HG03039 (cell line): ENCODE results near the gene TINCR.
"Not testable (repeated sequence)": the region's sequence is repeated elsewhere in the genome, so short reads cannot be mapped to it uniquely, and the experiment has no call there.

Experiments
- ATAC-seq: cut with Tn5 transposase; IDR thresholded peaks from one replicate; pipeline ENCODE4 v1.9.1; 2021; ENCODE audit warnings: mild to moderate bottlenecking, moderate library complexity; ENCODE audit not compliant: unreplicated experiment

TINCR gene

GRCh38 chr19:5561559-5561958 lies 6.2 kb downstream of the TINCR start:
- no peak for ATAC-seq

DNA sequence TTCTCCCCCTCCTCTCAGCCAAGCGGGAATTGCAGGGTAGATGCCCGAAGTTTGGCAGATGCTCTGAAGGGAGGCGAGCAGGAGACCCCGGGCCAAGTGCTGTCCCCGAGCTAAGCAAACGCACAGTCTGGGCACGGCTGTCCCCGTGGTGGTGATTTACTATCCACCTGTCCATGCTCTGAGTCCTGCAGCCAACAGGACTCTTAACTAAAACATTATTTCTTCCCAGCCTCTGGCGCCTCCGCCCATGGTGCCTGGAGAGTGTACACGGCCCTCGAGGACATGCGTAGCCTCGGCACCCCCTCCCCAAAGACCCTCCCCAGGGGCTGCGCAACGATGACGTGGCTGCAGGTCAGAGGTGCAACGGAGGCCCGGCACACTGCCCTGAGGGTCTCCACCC lies 7.6 kb downstream of the TINCR start:
- ATAC-seq: no peak

GRCh38 chr19:5559804-5560133 lies 8.0 kb downstream of the TINCR start:
- no peak for ATAC-seq

DNA sequence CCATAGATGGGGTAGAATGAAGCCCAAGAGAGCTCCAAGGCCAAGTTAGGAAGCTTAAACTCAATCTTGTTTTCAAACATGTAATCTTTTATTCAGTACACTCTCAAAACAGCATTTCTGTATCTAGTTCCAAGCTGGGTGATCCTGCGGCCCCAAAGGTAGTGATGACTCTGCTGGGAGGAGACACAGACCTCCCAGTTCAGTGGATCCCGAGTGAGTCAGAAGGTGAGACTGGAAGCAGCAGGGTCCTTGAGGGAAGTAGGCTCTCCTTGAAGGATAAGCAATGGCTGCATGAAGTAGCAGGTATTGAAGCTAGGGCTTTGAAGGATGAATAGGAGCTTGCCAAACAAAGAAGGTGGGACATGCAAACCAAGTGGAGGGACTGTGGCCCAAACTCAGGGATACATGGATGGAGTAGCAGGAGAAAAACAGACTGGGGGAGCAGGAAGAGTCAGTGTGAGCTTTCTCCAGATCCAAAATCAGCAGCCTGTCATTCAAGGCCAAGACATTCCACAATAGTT lies 9.6 kb downstream of the TINCR start:
- no peak for ATAC-seq

- ATAC-seq: no peak
Measured at GRCh38 chr19:5557691-5558090, 10.1 kb downstream of the TINCR start.

DNA sequence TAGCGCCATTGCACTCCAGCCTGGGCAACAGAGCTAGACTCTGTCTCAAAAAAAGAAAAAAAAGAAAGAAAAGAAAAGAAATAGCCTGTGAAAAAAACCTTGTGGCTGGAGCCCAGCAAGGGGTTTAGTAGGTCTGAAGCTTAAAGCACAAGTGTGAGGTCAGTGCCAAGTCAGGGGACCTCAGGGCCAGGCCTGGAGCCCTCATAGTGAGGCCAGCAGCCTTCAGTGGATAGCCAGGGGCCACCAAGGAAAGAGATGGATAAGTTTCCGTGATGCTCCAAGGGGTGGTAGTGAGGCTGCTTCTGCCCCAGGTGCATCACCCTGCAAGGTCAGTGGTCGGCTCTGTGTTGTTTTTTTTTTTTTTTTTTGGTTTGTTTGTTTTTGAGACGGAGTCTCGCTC lies 12.9 kb downstream of the TINCR start:
- no peak for ATAC-seq

DNA sequence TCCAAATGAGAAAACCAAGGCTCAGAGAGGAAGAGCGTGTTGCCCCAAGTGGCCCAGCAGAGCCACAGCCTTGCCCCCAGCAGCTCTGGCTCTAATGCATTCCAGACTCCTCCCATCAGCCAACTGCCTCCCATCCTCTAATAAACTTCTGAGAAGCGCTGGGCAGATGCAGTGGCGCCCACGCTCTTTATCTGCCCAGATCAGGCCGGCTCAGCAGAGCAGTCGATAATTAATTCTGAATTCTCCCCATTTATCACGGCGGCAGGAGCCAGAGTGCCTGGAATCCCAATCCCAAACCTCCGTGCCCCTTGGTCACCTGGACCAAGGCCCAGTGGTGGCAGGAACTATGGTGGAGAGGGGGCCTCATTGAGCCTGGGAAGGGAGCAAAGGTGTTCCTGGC lies 13.9 kb downstream of the TINCR start:
- no peak for ATAC-seq

DNA sequence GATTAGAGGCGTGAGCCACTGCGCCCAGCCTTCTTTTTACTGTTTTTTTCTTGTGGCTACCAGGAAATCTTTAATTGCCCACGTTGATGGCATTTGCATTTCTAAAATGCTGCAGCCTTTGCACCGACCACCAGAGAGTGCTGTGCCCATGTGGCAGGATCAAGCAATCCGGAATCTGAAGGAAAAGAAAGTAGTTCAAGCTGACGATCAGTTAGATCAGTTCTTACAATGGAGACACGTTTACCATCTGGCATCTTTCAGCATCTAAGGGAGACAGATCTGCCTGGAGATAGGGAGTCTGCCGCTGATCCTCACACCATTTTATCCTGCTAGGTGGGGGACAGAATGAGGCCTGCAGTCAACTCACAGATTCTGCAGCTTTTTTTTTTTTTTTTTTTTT lies 19.9 kb downstream of the TINCR start:
- ATAC-seq: no peak

DNA sequence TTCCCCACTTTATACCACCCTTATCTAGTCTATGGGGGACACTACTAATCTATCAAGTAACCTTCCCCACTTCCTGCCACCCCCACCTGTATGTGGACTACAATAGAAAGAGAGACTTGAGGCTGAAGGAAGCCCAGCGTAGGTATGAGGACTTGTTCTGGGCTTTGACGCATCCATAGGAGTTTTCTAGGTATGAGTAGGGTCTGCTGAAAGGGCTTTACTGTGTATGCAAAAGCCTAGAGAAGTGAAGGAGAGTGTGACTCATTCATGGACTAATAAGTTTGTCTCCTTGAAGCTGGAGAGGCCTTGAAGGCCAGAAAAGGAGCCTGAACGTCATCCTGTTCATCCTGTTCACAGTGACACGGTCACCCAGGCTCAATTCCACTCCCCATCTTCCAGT lies 21.8 kb downstream of the TINCR start:
- no peak for ATAC-seq

GRCh38 chr19:5545051-5545450 lies 22.7 kb downstream of the TINCR start:
- no peak for ATAC-seq

GRCh38 chr19:5542665-5543064 lies 25.1 kb downstream of the TINCR start:
- ATAC-seq: no peak

- ATAC-seq: no peak
Measured at GRCh38 chr19:5541456-5541855, 26.3 kb downstream of the TINCR start.

DNA sequence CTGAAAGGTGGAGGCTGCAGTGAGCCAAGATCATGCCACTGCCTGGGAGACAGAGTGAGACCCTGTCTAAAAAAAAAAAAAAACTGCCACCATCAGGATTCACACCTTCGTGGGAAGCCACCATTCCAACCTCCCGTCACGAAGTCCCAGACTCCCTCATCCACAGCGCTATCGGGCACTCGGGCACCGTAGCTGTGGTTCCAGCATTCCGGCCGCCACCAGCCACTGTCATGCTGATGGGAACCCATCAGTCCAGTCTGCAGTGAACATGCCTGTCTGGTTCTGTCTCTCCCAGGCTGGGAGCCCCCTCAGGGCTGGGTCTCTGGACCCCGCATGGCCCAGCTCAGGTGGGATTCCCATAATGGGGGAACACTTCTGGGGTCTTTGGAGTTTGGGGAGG lies 27.5 kb downstream of the TINCR start:
- no peak for ATAC-seq

- ATAC-seq: no peak
Measured at GRCh38 chr19:5537870-5538269, 29.9 kb downstream of the TINCR start.

GRCh38 chr19:5536982-5537579 lies 30.7 kb downstream of the TINCR start:
- not testable (repeated sequence) for ATAC-seq

DNA sequence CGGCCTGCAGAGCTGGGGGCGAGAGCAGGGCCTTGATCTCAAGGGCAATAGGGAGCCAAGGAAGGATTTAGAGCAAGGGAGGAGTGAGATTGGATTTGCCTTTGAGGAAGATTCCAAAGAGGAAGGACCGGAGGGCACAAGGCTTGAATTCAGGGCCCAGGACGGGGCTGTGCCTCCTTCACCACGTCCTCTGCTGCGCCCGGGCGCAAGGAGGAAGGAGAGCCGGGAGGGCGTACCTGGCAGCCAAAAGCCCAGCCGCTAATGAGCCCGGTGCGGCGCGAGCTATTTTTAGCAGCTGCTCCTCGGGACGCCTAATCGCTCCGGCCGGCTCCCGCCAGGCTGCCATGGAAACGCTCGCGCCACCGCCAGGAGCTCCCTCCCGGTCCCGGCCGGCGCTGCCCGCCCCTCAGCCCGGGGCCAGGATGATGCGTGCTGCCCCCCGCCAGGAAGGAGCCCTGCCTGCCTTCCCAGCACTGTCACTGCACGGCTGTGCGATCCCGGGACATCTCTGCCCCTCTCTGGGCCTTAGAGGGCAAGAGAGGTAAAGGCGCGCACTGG lies 31.3 kb downstream of the TINCR start:
- ATAC-seq: no peak

DNA sequence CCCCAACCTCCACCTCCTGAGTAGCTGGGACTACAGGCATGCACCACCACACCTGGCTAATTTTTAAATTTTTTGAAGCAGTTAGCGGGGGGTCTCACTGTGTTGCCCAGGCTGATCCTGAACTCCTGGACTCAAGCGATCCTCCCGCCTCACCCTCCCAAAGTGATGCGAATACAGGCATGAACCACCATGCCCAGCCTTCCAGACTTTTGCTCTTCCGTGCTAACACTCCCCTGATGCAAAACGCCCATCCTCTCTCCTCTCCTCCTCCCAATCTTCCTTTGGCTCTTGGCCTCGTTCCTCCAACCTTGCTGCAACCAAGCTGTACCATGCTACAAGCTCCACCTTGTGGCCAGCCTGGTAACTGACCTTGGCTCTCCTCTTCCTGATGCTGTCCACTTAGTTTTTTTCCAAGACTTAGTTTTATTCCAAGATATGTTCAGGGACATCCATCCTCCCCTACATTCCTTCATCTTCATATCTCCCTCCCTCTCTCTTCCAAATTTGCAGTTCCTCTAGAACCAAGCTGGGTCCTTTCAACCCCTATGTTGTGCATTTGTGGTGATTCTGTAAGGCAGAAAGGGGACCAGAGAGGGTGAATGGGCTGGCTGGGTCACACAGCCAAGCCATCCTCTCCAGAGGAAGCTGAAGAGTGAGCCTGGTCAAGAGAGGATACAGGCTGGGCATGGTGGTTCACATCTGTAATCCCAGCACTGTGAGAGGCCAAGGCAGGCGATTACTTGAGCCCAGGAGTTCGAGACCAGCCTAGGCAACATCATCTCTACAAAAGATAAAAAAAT lies 32.8 kb downstream of the TINCR start:
- no peak for ATAC-seq

DNA sequence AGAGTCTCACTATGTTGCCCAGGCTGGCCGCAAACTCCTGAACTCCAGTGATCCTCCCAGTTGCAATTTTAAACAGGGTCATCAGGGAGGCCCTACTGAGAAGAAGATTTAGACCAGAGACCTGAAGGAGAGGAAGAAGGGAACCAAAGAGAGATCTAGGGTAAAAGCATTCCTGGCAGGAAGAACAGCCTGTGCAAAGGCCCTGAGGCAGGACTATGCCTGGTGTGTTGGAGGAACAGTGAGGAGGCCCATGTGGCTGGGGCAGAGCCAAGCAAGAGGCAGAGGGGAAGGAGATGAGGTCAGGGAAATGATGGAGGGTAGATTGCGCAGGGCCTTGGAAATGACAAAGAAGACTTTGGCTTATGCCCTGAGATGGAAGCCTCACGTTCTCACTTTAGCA lies 34.5 kb downstream of the TINCR start:
- no peak for ATAC-seq

DNA sequence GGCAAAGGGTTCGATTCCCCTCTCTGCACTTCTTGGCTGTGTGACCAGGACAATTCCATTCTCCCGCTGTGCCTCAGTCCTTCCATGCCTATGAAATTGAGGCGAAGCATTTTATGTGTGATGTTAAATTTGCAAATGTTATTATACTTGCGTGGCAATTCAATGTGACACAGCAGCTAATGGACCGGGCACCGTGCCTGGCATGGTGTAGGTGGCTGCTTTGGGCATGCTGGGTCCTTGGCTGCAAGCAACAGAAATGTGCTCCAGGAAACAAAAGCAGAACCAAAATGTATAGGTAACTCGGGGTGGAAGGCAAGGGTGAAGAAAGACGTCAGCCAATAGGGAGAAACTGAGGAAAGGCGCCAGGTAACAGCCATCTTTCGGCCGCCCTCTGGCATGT lies 37.1 kb downstream of the TINCR start:
- ATAC-seq: no peak

GRCh38 chr19:5526691-5527090 lies 41.1 kb downstream of the TINCR start:
- ATAC-seq: no peak

DNA sequence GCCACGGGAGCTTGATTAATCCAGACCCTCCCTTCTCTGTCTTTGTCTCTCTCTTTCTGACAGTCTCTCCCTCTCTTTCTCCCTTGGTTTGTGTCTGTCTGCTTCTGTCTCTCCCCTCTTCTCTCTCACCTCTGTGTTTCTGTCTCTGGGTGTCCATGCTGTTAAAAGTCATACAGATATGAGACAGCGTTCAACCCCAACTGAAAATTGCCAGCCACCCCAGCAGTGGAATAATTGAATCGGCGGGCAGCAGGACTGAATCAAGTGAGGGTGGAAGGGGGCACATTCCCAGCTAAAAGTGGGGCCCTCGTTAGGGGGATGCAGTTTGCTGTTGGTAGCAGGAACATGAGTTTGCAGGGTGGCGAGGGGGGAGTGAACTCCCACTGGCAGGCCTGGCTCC lies 43.7 kb downstream of the TINCR start:
- ATAC-seq: no peak

DNA sequence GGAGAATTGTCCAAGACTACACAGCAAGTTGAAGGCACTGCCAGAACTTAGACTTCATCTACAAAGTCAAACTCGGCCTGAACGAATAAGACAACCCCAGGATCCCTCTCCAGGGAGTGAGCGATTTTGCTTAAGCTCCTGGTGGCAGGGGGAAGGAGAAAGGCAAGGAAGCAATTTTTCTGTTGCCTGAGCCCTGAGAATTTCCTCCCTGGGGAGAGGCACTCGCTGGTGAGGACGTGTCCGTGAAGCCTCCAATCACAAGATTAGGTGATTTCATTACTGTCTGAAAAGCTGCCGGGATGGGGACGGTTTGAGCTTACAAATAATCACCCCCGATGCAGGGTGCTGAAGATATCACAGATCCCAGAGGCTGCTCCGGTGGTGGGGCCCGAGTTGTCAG lies 45.6 kb downstream of the TINCR start:
- no peak for ATAC-seq
